ACC112 (cell line): ENCODE results near the gene APOC3.

Experiments used
- H2AFZ ChIP-seq: fragments of 200-600 bp; sonication (generic); one replicate; pipeline ENCODE4 v1.6.0; 2017; ENCODE audit warnings: antibody characterized with exemption, low read length; ENCODE audit not compliant: unreplicated experiment
- H3K27ac ChIP-seq: fragments of 200-600 bp; sonication (generic); 2 replicates; pipeline ENCODE4 v1.5.1; 2014; ENCODE audit warnings: low read depth, mild to moderate bottlenecking, antibody characterized with exemption, low read length, moderate library complexity
- H3K27me3 ChIP-seq: fragments of 200-600 bp; sonication (generic); 2 replicates; pipeline ENCODE4 v1.6.1; 2014; ENCODE audit warnings: mild to moderate bottlenecking, antibody characterized with exemption, low read length, moderate library complexity, mixed read lengths; ENCODE audit not compliant: insufficient read depth
- H3K36me3 ChIP-seq: fragments of 200-600 bp; sonication (generic); 2 replicates; pipeline ENCODE4 v1.6.1; 2016; ENCODE audit warnings: mild to moderate bottlenecking, antibody characterized with exemption, low read length, moderate library complexity, mixed read lengths; ENCODE audit not compliant: insufficient read depth
- H3K4me1 ChIP-seq: fragments of 200-600 bp; sonication (generic); one replicate; pipeline ENCODE4 v1.6.1; 2016; ENCODE audit warnings: low read length, mixed read lengths; ENCODE audit not compliant: insufficient read depth, unreplicated experiment, control insufficient read depth
- H3K4me3 ChIP-seq: fragments of 200-600 bp; sonication (generic); 2 replicates; pipeline ENCODE4 v1.5.1; 2014; ENCODE audit warnings: mild to moderate bottlenecking, low read depth, low read length
- H3K79me2 ChIP-seq: fragments of 200-600 bp; sonication (generic); one replicate; pipeline ENCODE4 v1.6.0; 2016; ENCODE audit warnings: low read length; ENCODE audit not compliant: control insufficient read depth, unreplicated experiment, insufficient read depth

The APOC3 gene

DNA sequence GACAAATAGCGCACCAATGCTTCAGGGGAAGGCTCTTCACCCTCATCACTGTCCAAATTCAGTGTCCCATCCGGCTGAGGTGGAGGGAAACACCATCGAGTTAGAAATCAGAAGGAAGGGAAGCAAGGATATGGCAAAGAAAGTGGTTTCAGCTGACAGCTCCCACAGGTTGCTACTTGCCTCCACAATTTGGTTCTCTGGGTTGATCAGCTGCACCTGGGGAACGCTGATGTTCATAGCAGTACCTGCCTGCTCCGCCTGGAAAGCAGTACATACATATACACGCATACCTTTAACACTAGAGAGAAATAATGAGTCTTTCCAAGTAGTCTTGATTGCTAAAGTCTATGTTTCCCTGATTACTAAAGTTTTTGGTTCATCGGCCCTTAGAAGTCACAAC, 45.5 kb downstream of the APOC3 start:
- Histone ChIP-seq H3K36me3 (peaks cover 16% of the 10 kb centered on the region; the same call in 1 of the 2 replicates), H3K27me3 (no peaks in the 10 kb centered on the region), H3K4me3 (no peak overlapping the region), H2AFZ (no peak overlapping the region), H3K27ac (no peak overlapping the region), H3K79me2 (no peaks in the 10 kb centered on the region), H3K4me1 (peaks cover 29% of the 10 kb centered on the region)

DNA sequence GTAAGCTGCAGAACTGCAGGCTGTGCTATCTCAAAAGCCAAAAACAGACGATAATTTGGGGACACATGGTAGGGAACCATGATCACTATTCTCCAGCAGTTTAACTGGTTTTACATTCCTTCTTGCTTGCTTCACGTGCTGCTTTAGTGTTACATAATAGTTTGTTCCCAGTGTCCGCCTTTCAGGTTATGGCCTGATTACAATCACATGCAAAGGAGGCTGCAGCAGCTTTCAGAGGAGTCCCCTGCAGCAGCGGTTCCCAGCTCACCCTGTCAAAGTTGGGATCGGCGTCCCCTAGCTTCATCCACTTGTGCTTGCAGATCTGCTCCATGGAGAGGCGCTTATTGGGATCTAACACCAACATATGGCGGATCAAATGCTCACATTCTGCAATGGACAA, 46.9 kb downstream of the APOC3 start:
- Histone ChIP-seq H3K4me3 (no peak overlapping the region), H3K4me1 (peaks cover 18% of the 10 kb centered on the region), H2AFZ (no peak overlapping the region), H3K36me3 (peaks cover 16% of the 10 kb centered on the region; the same call in 1 of the 2 replicates), H3K27me3 (no peaks in the 10 kb centered on the region), H3K27ac (no peak overlapping the region), H3K79me2 (no peaks in the 10 kb centered on the region)

DNA sequence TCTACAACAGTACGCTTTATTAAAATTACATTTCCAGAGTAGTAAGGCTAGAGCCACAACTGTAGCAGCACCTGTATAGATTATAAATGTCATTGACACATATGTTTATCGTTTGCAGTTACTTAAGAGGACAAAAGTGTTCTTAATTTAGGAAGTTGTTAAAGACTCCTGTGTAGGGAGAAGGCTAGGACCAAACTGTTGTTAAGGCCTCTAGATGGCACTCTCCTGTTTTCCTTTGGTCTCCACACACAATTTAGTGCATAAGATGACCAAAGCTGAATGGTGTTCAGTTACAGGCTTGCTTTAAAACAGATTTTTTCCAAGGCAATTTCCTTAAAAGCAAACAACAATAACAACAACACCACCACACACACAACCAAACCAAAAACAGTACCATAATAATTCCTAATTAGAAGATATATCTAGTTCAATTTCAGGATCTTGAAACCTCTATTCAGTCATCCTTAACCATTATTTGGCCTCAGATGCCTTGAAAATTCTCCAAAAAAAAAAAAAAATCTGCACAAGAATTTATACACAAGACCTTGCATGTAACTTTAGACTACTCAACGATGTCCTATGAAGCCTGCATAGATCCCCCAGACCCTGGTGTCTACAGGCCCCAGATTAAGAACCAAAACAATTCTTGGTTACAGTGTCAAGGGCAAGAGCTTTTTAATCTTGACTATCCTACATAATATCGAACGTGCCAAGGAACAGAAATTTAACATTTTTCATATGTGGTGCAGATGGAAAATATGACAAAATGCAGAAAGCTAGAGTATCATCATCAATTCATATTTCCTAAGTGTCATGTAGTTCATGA, 50.3 kb downstream of the APOC3 start:
- no peak overlapping the region for H2AFZ ChIP-seq
- H3K36me3 ChIP-seq: 0 out of 2 replicates have a peak, but pooled peaks cover 8% of the 10 kb centered on the region
- H3K4me3 ChIP-seq: no peak overlapping the region
- H3K27me3 ChIP-seq: no peaks in the 10 kb centered on the region
- H3K4me1 ChIP-seq: peaks cover 14% of the 10 kb centered on the region
- H3K27ac ChIP-seq: no peak overlapping the region
- no peaks in the 10 kb centered on the region for H3K79me2 ChIP-seq

DNA sequence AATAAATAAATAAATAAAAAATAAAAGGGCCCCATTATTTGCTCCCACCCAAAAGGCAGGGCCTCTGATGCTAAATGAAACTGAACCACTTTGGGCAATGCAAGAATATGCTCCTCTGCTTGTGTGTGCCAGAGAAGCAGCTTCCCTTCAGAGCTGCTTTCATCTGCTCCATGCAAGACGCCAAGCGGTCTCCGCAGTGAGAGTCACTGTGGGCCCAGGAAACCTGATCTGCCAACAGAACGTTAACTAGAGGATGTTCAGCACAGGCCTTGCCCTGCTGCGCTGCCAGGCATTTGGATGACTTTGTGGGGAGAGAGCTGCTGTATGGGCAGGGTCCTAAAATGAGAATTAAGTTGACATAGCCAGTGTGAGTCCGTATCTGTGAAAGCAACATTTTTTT, 51.4 kb downstream of the APOC3 start:
- Histone ChIP-seq H3K4me3 (no peak overlapping the region), H3K27me3 (no peaks in the 10 kb centered on the region), H3K4me1 (peaks cover 12% of the 10 kb centered on the region), H2AFZ (no peak overlapping the region), H3K27ac (no peak overlapping the region), H3K36me3 (no peaks in the 10 kb centered on the region), H3K79me2 (no peaks in the 10 kb centered on the region)

DNA sequence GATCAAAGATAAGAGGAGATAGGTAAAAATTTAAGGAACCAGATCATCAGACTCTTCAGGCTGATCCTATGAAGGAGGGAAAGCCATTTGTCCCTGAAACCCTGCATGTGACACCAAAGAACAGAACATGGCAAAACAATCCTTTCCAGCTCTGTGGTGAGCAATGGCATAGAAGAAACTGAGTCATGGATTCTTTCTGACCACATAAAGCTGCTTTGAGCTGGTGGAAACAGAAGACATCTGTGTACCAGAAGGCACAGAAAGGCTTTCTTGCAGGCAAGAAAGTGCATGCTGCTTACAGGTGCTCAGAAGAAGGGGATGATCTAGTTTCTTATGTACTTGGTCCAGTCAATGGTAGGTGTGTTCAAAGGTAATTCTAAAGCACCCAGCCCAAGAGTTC, 52.7 kb downstream of the APOC3 start:
- Histone ChIP-seq H2AFZ (no peak overlapping the region), H3K4me3 (no peak overlapping the region), H3K27ac (no peak overlapping the region), H3K79me2 (no peaks in the 10 kb centered on the region), H3K36me3 (no peaks in the 10 kb centered on the region), H3K27me3 (no peaks in the 10 kb centered on the region), H3K4me1 (peaks cover 12% of the 10 kb centered on the region)
